HepG2 (cell line): Measurements from ENCODE around the gene FAM83D. TPM values are rescaled to one million over a fixed set of nuclear protein-coding genes. Genes with fewer than 3 reads are reported as not detected.

ENCODE experiments used
- AHR ChIP-seq: IDR thresholded peaks from 2 replicates; pipeline ENCODE4 v1.6.1; 2018; ENCODE audit warnings: missing genetic modification reagents, missing compliant biosample characterization
- MED1 ChIP-seq: sonication (generic); formaldehyde crosslinking; IDR thresholded peaks from 2 replicates; pipeline ENCODE4 v1.4.0; 2020; ENCODE audit warnings: missing genetic modification reagents
- SMAD9 ChIP-seq: sonication (generic); formaldehyde crosslinking; IDR thresholded peaks from 2 replicates; pipeline ENCODE4 v1.5.1; 2020; ENCODE audit warnings: mild to moderate bottlenecking, missing genetic modification reagents
- SRF ChIP-seq: IDR thresholded peaks from 2 replicates; pipeline ENCODE4 v1.6.1; 2011; ENCODE audit warnings: mild to moderate bottlenecking, low read depth, low read length, moderate library complexity
- ZFY ChIP-seq: sonication (generic); formaldehyde crosslinking; IDR thresholded peaks from 2 replicates; pipeline ENCODE4 v1.4.0; 2020; ENCODE audit warnings: missing genetic modification reagents
- ZKSCAN8 ChIP-seq: IDR thresholded peaks from 2 replicates; pipeline ENCODE4 v1.6.1; 2016; ENCODE audit warnings: borderline replicate concordance, missing genetic modification reagents, missing compliant biosample characterization
- ZNF225 ChIP-seq: sonication (generic); formaldehyde crosslinking; IDR thresholded peaks from 2 replicates; pipeline ENCODE4 v1.4.0; 2020; ENCODE audit warnings: mild to moderate bottlenecking, missing genetic modification reagents
- ZNF430 ChIP-seq: sonication (generic); formaldehyde crosslinking; IDR thresholded peaks from 2 replicates; pipeline ENCODE4 v1.9.0; 2021; ENCODE audit warnings: mild to moderate bottlenecking, missing genetic modification reagents
- ZSCAN31 ChIP-seq: sonication (generic); formaldehyde crosslinking; IDR thresholded peaks from 2 replicates; pipeline ENCODE4 v1.5.0; 2020; ENCODE audit warnings: low read depth, mild to moderate bottlenecking, missing genetic modification reagents
- polyA plus RNA-seq, 8 experiments: library from polyadenylated mRNA; depleted of rRNA in 3 of 8; stranded (reverse) in 7 of 8; unstranded in 1 of 8; fragments of >200 nt; fragmentation: Illumina TruSeq in 4 of 8; extraction: Trizol in 4 of 8; gene quantifications; 2 replicates each; pipeline versions ENCODE4 v1.2.1 to v1.2.3, GENCODE V29; 2011 to 2016; ENCODE audit warnings: low read depth in 4 of 8, missing spikeins in 1 of 8, mixed read lengths in 1 of 8; ENCODE audit not compliant: insufficient read depth in 1 of 8
- total RNA-seq, 5 experiments: library from RNA; depleted of rRNA; stranded (reverse); fragments of >200 nt; fragmentation: Illumina TruSeq; extraction: Trizol; gene quantifications; 2 replicates each; pipeline ENCODE4 v1.2.3, GENCODE V29; 2016; ENCODE audit warnings: low read depth in 1 of 5
- TF ChIP-seq, protein P1 (sequence below): sonication (generic); formaldehyde crosslinking; IDR thresholded peaks from 2 replicates; pipeline ENCODE4 v1.4.0; 2020; ENCODE audit warnings: missing genetic modification reagents
- TF ChIP-seq, protein P2 (sequence below): sonication (generic); formaldehyde crosslinking; IDR thresholded peaks from 2 replicates; pipeline ENCODE4 v1.9.0; 2022; ENCODE audit warnings: low read depth, missing genetic modification reagents
- TF ChIP-seq, protein P3 (sequence below): IDR thresholded peaks from 2 replicates; pipeline ENCODE4 v1.6.1; 2016; ENCODE audit warnings: mild to moderate bottlenecking, missing biosample characterization, missing genetic modification reagents
- TF ChIP-seq, protein P4 (sequence below): IDR thresholded peaks from 2 replicates; pipeline ENCODE4 v1.6.1; 2016; ENCODE audit warnings: missing compliant biosample characterization, missing genetic modification reagents, borderline replicate concordance
- TF ChIP-seq, protein P5 (sequence below): sonication (generic); formaldehyde crosslinking; conservative IDR thresholded peaks from 2 replicates; pipeline ENCODE4 v1.4.0; 2020; ENCODE audit warnings: mild to moderate bottlenecking, missing genetic modification reagents, moderate library complexity
- TF ChIP-seq, protein P6 (sequence below): sonication (generic); formaldehyde crosslinking; IDR thresholded peaks from 2 replicates; pipeline ENCODE4 v1.4.0; 2020; ENCODE audit warnings: missing genetic modification reagents, borderline replicate concordance

The FAM83D gene
- total and polyA plus RNA-seq, 2 of the 13 experiments (the other 11 are each of a cell fraction or from before 2014, with no cell fraction given): 51.4 to 64.0 TPM

DNA sequence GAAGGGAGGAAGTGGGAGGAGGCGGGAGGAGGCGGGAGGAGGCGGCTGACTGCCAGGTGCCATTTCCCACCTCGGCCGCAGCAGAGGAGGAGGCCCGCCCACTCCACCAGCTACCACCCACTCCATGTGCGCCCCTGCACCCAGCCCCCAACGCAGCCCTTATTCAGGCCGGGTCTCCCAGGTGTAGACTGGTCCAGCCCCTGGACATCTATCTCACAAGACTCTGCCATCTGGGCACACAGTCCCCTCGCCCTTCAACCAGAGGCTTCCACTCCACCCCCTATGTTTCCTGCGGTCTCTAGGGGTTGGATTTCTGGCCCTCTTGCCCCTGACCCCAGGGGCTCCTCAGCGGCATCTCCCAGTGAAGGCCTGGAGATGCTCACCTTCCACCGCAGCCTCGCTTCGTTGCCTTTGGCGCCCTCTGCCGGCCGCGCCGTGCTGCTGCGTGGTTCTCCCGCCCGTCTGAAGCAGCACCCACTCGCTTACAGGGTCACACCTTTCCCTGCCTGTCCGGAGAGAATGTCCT lies 32.6 kb upstream of the FAM83D start (continued):
- TF ChIP-seq, protein P1, sequence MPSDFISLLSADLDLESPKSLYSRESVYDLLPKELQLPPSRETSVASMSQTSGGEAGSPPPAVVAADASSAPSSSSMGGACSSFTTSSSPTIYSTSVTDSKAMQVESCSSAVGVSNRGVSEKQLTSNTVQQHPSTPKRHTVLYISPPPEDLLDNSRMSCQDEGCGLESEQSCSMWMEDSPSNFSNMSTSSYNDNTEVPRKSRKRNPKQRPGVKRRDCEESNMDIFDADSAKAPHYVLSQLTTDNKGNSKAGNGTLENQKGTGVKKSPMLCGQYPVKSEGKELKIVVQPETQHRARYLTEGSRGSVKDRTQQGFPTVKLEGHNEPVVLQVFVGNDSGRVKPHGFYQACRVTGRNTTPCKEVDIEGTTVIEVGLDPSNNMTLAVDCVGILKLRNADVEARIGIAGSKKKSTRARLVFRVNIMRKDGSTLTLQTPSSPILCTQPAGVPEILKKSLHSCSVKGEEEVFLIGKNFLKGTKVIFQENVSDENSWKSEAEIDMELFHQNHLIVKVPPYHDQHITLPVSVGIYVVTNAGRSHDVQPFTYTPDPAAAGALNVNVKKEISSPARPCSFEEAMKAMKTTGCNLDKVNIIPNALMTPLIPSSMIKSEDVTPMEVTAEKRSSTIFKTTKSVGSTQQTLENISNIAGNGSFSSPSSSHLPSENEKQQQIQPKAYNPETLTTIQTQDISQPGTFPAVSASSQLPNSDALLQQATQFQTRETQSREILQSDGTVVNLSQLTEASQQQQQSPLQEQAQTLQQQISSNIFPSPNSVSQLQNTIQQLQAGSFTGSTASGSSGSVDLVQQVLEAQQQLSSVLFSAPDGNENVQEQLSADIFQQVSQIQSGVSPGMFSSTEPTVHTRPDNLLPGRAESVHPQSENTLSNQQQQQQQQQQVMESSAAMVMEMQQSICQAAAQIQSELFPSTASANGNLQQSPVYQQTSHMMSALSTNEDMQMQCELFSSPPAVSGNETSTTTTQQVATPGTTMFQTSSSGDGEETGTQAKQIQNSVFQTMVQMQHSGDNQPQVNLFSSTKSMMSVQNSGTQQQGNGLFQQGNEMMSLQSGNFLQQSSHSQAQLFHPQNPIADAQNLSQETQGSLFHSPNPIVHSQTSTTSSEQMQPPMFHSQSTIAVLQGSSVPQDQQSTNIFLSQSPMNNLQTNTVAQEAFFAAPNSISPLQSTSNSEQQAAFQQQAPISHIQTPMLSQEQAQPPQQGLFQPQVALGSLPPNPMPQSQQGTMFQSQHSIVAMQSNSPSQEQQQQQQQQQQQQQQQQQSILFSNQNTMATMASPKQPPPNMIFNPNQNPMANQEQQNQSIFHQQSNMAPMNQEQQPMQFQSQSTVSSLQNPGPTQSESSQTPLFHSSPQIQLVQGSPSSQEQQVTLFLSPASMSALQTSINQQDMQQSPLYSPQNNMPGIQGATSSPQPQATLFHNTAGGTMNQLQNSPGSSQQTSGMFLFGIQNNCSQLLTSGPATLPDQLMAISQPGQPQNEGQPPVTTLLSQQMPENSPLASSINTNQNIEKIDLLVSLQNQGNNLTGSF (CRISPR knock-in tag): no peak
- TF ChIP-seq, protein P2, sequence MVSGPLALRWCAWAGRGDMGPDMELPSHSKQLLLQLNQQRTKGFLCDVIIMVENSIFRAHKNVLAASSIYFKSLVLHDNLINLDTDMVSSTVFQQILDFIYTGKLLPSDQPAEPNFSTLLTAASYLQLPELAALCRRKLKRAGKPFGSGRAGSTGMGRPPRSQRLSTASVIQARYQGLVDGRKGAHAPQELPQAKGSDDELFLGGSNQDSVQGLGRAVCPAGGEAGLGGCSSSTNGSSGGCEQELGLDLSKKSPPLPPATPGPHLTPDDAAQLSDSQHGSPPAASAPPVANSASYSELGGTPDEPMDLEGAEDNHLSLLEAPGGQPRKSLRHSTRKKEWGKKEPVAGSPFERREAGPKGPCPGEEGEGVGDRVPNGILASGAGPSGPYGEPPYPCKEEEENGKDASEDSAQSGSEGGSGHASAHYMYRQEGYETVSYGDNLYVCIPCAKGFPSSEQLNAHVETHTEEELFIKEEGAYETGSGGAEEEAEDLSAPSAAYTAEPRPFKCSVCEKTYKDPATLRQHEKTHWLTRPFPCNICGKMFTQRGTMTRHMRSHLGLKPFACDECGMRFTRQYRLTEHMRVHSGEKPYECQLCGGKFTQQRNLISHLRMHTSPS (CRISPR knock-in tag): no peak
- TF ChIP-seq, protein P3, sequence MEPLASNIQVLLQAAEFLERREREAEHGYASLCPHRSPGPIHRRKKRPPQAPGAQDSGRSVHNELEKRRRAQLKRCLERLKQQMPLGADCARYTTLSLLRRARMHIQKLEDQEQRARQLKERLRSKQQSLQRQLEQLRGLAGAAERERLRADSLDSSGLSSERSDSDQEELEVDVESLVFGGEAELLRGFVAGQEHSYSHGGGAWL: 0 out of 2 replicates have a peak, but pooled peaks have one; percentile 25
- TF ChIP-seq, protein P4, sequence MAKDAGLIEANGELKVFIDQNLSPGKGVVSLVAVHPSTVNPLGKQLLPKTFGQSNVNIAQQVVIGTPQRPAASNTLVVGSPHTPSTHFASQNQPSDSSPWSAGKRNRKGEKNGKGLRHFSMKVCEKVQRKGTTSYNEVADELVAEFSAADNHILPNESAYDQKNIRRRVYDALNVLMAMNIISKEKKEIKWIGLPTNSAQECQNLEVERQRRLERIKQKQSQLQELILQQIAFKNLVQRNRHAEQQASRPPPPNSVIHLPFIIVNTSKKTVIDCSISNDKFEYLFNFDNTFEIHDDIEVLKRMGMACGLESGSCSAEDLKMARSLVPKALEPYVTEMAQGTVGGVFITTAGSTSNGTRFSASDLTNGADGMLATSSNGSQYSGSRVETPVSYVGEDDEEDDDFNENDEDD (CRISPR knock-in tag): peak; percentile 53; the same call in 1 of the 2 replicates
- no peak for TF ChIP-seq MED1 (CRISPR knock-in tag)
- TF ChIP-seq, protein P5, sequence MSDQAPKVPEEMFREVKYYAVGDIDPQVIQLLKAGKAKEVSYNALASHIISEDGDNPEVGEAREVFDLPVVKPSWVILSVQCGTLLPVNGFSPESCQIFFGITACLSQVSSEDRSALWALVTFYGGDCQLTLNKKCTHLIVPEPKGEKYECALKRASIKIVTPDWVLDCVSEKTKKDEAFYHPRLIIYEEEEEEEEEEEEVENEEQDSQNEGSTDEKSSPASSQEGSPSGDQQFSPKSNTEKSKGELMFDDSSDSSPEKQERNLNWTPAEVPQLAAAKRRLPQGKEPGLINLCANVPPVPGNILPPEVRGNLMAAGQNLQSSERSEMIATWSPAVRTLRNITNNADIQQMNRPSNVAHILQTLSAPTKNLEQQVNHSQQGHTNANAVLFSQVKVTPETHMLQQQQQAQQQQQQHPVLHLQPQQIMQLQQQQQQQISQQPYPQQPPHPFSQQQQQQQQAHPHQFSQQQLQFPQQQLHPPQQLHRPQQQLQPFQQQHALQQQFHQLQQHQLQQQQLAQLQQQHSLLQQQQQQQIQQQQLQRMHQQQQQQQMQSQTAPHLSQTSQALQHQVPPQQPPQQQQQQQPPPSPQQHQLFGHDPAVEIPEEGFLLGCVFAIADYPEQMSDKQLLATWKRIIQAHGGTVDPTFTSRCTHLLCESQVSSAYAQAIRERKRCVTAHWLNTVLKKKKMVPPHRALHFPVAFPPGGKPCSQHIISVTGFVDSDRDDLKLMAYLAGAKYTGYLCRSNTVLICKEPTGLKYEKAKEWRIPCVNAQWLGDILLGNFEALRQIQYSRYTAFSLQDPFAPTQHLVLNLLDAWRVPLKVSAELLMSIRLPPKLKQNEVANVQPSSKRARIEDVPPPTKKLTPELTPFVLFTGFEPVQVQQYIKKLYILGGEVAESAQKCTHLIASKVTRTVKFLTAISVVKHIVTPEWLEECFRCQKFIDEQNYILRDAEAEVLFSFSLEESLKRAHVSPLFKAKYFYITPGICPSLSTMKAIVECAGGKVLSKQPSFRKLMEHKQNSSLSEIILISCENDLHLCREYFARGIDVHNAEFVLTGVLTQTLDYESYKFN (CRISPR knock-in tag): no peak
- TF ChIP-seq ZSCAN31 (CRISPR knock-in tag): no peak
- no peak for TF ChIP-seq ZKSCAN8
- peak; percentile 38; the same call in 1 of the 2 replicates for TF ChIP-seq ZFY (CRISPR knock-in tag)
- TF ChIP-seq ZNF225: 0 out of 2 replicates have a peak, but pooled peaks have one; percentile 47
- TF ChIP-seq, protein P6, sequence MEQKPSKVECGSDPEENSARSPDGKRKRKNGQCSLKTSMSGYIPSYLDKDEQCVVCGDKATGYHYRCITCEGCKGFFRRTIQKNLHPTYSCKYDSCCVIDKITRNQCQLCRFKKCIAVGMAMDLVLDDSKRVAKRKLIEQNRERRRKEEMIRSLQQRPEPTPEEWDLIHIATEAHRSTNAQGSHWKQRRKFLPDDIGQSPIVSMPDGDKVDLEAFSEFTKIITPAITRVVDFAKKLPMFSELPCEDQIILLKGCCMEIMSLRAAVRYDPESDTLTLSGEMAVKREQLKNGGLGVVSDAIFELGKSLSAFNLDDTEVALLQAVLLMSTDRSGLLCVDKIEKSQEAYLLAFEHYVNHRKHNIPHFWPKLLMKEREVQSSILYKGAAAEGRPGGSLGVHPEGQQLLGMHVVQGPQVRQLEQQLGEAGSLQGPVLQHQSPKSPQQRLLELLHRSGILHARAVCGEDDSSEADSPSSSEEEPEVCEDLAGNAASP (CRISPR knock-in tag): peak; percentile 64; the same call in 1 of the 2 replicates
- no peak for TF ChIP-seq ZNF430 (CRISPR knock-in tag)
- TF ChIP-seq SRF: no peak
- peak; percentile 42; the same call in 1 of the 2 replicates for TF ChIP-seq AHR (CRISPR knock-in tag)
- no peak for TF ChIP-seq SMAD9 (CRISPR knock-in tag)
